ENCODE results near the gene LIN7A.

The LIN7A gene

DNA sequence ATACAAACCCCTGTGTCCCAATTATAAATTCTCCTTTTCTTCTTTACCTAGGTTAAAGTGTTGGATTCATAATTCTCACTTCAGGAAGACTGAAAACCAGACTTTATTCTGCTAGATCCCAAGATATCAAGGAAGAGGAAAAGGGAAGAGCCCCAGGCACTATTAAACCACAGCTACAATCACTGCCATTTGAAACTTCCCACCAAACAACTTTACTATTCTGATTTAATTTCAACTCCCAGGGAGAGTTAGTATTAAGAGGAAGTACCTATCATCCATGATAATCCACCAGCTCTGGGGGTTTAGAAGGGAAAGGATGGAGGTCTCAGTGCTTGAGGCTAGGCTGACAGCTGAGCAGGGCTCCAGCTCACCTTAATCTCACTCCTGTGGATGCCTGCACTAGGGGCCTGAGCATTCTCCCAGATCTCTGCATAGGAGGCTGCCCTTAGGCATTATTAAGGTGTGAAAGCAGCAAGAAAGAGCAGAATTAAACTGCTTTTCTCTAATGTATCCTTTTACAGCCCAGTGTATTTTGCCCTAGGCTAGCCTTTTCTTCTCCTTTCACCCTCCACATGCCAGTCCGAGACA, 168.1 kb downstream of the LIN7A start:
- DNase-seq = no peak
- Histone ChIP-seq H3K9ac (ENCODE audit: low read depth, low read length) (no peak overlapping the region), H3K27me3 (ENCODE audit: insufficient read depth, low read length, poor library complexity) (no peaks in the 10 kb centered on the region), H2AFZ (ENCODE audit: low read depth, low read length) (no peak overlapping the region), H3K9me3 (ENCODE audit: insufficient read depth, low read length, severe bottlenecking) (no peaks in the 10 kb centered on the region), H4K20me1 (ENCODE audit: insufficient read depth, low read length) (no peaks in the 10 kb centered on the region), H3K4me2 (ENCODE audit: insufficient read depth, low read length) (no peak overlapping the region), H3K4me1 (ENCODE audit: insufficient read depth, low read length) (no peaks in the 10 kb centered on the region), H3K36me3 (ENCODE audit: insufficient read depth, low read length) (no peaks in the 10 kb centered on the region), H3K79me2 (ENCODE audit: insufficient read depth, low read length) (no peaks in the 10 kb centered on the region), H3K27ac (ENCODE audit: low read length) (no peak overlapping the region), H3K4me3 (ENCODE audit: low read depth in 1 of 2, low read length in 2 of 2) (no peak overlapping the region)
- ATAC-seq (ENCODE audit: insufficient read depth, low read depth) = no peak
- no peak for TF ChIP-seq EZH2 (IDR thresholded peaks at IDR 0.05; ENCODE audit: borderline replicate concordance, low read depth, low read length, severe bottlenecking)
- TF ChIP-seq, protein P1, sequence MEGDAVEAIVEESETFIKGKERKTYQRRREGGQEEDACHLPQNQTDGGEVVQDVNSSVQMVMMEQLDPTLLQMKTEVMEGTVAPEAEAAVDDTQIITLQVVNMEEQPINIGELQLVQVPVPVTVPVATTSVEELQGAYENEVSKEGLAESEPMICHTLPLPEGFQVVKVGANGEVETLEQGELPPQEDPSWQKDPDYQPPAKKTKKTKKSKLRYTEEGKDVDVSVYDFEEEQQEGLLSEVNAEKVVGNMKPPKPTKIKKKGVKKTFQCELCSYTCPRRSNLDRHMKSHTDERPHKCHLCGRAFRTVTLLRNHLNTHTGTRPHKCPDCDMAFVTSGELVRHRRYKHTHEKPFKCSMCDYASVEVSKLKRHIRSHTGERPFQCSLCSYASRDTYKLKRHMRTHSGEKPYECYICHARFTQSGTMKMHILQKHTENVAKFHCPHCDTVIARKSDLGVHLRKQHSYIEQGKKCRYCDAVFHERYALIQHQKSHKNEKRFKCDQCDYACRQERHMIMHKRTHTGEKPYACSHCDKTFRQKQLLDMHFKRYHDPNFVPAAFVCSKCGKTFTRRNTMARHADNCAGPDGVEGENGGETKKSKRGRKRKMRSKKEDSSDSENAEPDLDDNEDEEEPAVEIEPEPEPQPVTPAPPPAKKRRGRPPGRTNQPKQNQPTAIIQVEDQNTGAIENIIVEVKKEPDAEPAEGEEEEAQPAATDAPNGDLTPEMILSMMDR (IDR thresholded peaks at IDR 0.05; ENCODE audit: borderline replicate concordance, extremely low read depth, low read length, poor library complexity, severe bottlenecking) = no peak

DNA sequence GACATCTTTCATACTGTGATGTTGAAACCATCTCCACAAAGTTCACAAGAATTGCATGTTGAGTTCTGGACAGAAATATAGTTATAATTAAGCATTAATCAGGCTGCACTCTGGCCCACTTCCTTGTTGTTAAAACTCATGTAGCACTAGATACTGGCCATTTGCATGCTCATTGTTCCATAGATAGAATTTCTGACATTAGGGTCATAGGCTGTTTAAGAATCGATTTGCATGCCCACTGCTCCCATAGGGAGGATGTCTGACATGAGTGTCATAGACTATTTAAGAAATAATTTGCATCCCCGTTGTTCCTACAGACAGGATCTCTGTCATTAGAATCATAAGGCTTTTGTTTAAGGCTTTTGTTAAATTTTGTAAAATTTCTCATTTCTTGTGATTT, 170.8 kb downstream of the LIN7A start:
- no peak for TF ChIP-seq EZH2 (IDR thresholded peaks at IDR 0.05; ENCODE audit: borderline replicate concordance, low read depth, low read length, severe bottlenecking)
- TF ChIP-seq, protein P1 (IDR thresholded peaks at IDR 0.05; ENCODE audit: borderline replicate concordance, extremely low read depth, low read length, poor library complexity, severe bottlenecking) = no peak
- H3K4me2 ChIP-seq (ENCODE audit: insufficient read depth, low read length) = no peak overlapping the region
- no peak overlapping the region for H3K4me3 ChIP-seq (ENCODE audit: low read depth in 1 of 2, low read length in 2 of 2)
- no peak for DNase-seq
- no peaks in the 10 kb centered on the region for H3K9me3 ChIP-seq (ENCODE audit: insufficient read depth, low read length, severe bottlenecking)
- ATAC-seq (ENCODE audit: insufficient read depth, low read depth) = no peak
- no peaks in the 10 kb centered on the region for H3K27me3 ChIP-seq (ENCODE audit: insufficient read depth, low read length, poor library complexity)
- no peaks in the 10 kb centered on the region for H3K79me2 ChIP-seq (ENCODE audit: insufficient read depth, low read length)
- no peaks in the 10 kb centered on the region for H4K20me1 ChIP-seq (ENCODE audit: insufficient read depth, low read length)
- no peak overlapping the region for H3K27ac ChIP-seq (ENCODE audit: low read length)
- no peak overlapping the region for H3K9ac ChIP-seq (ENCODE audit: low read depth, low read length)
- H3K4me1 ChIP-seq (ENCODE audit: insufficient read depth, low read length) = no peaks in the 10 kb centered on the region
- no peaks in the 10 kb centered on the region for H3K36me3 ChIP-seq (ENCODE audit: insufficient read depth, low read length)
- H2AFZ ChIP-seq (ENCODE audit: low read depth, low read length) = no peak overlapping the region

DNA sequence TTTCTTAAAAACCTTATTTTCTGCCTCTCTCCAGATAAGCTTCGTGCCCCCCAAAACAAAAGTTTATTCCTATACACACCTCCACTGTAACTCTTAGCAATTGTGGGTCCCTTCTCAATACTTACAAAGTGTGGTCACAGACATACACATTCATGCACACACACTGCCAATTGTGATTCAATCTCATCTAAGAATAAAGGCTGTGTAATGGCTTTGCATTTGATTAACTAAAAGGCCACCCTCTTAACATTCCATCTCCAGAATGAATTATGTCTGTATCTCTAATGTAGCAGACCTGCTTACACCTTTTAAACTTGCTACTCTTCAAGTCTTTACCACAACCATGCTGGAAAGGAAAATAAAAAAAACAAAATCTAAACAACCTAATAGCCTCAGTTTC, 171.5 kb downstream of the LIN7A start:
- no peak for TF ChIP-seq EZH2 (IDR thresholded peaks at IDR 0.05; ENCODE audit: borderline replicate concordance, low read depth, low read length, severe bottlenecking)
- TF ChIP-seq, protein P1 (IDR thresholded peaks at IDR 0.05; ENCODE audit: borderline replicate concordance, extremely low read depth, low read length, poor library complexity, severe bottlenecking) = no peak
- no peak overlapping the region for H3K27ac ChIP-seq (ENCODE audit: low read length)
- no peaks in the 10 kb centered on the region for H4K20me1 ChIP-seq (ENCODE audit: insufficient read depth, low read length)
- H3K27me3 ChIP-seq (ENCODE audit: insufficient read depth, low read length, poor library complexity) = no peaks in the 10 kb centered on the region
- H3K4me3 ChIP-seq (ENCODE audit: low read depth in 1 of 2, low read length in 2 of 2) = no peak overlapping the region
- H3K9me3 ChIP-seq (ENCODE audit: insufficient read depth, low read length, severe bottlenecking) = no peaks in the 10 kb centered on the region
- ATAC-seq (ENCODE audit: insufficient read depth, low read depth) (no peak), DNase-seq (no peak)
- H3K4me2 ChIP-seq (ENCODE audit: insufficient read depth, low read length) = no peak overlapping the region
- no peaks in the 10 kb centered on the region for H3K4me1 ChIP-seq (ENCODE audit: insufficient read depth, low read length)
- H2AFZ ChIP-seq (ENCODE audit: low read depth, low read length) = no peak overlapping the region
- no peak overlapping the region for H3K9ac ChIP-seq (ENCODE audit: low read depth, low read length)
- no peaks in the 10 kb centered on the region for H3K79me2 ChIP-seq (ENCODE audit: insufficient read depth, low read length)
- H3K36me3 ChIP-seq (ENCODE audit: insufficient read depth, low read length) = no peaks in the 10 kb centered on the region
